KOPT-K1 (cell line): ENCODE measurements around the gene BRD1.

Source experiments
- H3K27ac ChIP-seq: fragments of 200-600 bp; sonication (generic); 2 replicates; pipeline ENCODE4 v1.5.1; 2016; ENCODE audit warnings: antibody characterized with exemption, mild to moderate bottlenecking, low read depth, low read length; ENCODE audit not compliant: poor library complexity, severe bottlenecking
- H3K36me3 ChIP-seq: fragments of 200-600 bp; sonication (generic); 2 replicates; pipeline ENCODE4 v1.5.1; 2017; ENCODE audit warnings: antibody characterized with exemption, mild to moderate bottlenecking, low read length, moderate library complexity; ENCODE audit not compliant: insufficient read depth
- H3K9me3 ChIP-seq: fragments of 200-600 bp; sonication (generic); 2 replicates; pipeline ENCODE4 v1.5.1; 2017; ENCODE audit warnings: antibody characterized with exemption, low read length, mild to moderate bottlenecking; ENCODE audit not compliant: insufficient read depth, poor library complexity, severe bottlenecking

Gene BRD1

DNA sequence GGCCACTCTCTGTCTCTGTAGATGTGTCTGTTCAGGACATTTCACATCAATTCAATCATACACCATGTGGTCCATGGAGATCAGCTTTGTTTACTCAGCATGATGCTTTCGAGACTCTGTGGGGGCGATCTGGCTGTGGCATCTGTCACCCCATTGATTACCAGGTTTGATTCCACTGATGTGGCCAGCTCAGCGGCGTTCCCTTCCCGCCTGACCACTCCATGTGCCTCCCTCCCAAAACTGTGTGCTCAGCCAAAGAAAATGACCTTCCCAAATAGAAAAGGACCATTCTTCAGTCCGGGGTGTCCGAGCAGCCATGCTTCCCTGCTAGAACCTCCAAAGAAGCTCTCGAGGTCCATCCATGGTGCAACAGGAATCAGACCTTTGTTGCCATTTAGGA lies 89.1 kb downstream of the BRD1 start:
- H3K36me3 ChIP-seq: no peaks in the 10 kb centered on the region
- peaks cover 42% of the 10 kb centered on the region for H3K9me3 ChIP-seq

GRCh38 chr22:49738006-49738405 lies 89.7 kb downstream of the BRD1 start:
- Histone ChIP-seq H3K9me3 (peaks cover 42% of the 10 kb centered on the region), H3K27ac (no peak overlapping the region), H3K36me3 (no peaks in the 10 kb centered on the region)

More for the DNA sequence above, 89.1 kb downstream of the BRD1 start:
- no peak overlapping the region for H3K27ac ChIP-seq

- H3K9me3 ChIP-seq: peaks cover 44% of the 10 kb centered on the region
- no peaks in the 10 kb centered on the region for H3K36me3 ChIP-seq
- no peak overlapping the region for H3K27ac ChIP-seq
Measured at GRCh38 chr22:49737101-49737551, 90.5 kb downstream of the BRD1 start.

- Histone ChIP-seq H3K36me3 (no peaks in the 10 kb centered on the region), H3K27ac (no peak overlapping the region), H3K9me3 (peaks cover 48% of the 10 kb centered on the region)
Measured at GRCh38 chr22:49736538-49736937, 91.1 kb downstream of the BRD1 start.

- Histone ChIP-seq H3K27ac (no peak overlapping the region), H3K9me3 (peaks cover 45% of the 10 kb centered on the region), H3K36me3 (no peaks in the 10 kb centered on the region)
Measured at GRCh38 chr22:49735901-49736421, 91.7 kb downstream of the BRD1 start.

DNA sequence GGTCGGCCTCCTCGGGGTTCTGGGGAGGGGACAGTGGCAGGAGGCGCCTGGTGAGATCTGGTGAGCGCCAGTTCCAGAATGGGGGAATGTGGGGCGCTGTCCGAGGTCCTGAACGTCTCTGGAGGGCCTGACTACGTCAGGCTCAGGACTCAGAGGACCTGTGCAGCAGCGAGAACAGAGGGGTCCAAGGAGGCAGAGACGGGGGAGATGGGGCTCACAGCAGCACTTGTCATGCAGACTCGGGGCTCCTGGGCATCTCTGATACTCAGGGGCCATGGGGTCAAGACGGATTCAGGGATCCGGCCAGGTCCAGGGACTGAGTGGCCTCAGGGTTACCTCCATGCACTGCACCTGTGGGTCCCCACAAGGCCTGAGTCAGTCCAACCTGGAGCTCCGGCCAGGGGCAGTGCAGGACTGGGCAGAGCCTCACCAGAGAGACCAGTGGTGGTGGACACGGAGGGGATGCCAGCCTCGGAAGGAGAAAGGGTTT lies 92.2 kb downstream of the BRD1 start:
- no peaks in the 10 kb centered on the region for H3K36me3 ChIP-seq
- peaks cover 40% of the 10 kb centered on the region for H3K9me3 ChIP-seq
- no peak overlapping the region for H3K27ac ChIP-seq

DNA sequence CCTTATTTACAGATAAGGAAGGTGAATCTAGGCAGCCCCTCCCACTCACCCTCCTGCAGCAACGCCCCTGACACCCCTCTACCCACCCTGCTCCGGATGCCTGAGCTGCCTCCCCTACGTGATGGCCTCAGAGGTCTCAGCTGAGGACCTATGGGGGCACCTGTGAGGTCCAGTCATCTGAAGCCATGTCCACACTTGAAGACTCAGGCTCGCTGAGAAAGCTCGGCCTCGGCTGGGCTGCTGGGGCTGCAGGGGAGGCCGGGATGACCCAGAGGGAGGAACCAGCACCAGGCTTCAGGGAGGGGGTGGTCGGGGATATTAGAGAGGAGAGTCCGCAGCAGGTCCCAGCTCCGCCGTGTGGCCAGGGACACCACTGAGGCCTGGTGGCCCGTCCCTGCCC lies 92.8 kb downstream of the BRD1 start:
- no peak overlapping the region for H3K27ac ChIP-seq
- H3K9me3 ChIP-seq: peaks cover 34% of the 10 kb centered on the region
- H3K36me3 ChIP-seq: no peaks in the 10 kb centered on the region

DNA sequence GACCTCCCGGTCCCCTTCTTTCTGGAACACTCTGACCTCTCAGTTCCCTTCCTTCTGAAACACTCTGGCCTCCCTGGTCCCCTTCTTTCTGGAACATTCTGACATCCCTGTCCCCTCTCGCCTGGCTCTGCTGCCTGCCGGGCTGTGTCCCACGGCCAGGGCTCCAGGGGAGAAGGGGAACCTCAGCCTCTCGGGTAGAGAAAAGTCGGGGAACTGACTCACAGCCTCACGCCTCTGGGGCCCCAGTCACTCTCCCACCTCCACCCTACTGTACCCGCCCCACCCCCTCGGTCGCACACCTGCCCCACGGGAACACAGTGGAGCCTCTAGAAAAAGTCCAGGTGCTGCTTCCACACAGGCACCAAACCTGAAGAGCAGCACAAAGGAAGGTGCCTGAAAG lies 93.3 kb downstream of the BRD1 start:
- Histone ChIP-seq H3K9me3 (peaks cover 29% of the 10 kb centered on the region), H3K36me3 (no peaks in the 10 kb centered on the region), H3K27ac (no peak overlapping the region)

DNA sequence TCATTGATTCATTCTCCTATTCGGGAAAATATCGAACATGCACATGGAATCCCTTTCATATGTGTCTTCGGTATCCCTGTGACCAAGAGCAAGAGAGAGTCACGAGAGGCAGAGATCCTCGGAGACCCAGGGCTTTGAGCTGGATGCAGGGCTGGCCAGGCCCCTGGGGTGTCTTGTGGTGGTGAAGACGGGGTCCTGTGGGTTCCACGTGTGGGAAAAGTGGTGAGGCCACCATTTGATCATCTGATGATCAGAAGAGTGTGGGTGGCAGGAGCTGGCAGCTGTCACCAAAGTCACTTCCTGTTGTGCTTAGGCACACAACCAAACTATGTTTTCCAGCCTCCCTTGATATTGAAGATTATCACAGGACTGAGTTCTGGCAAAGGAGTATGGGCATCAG lies 94.0 kb downstream of the BRD1 start:
- H3K9me3 ChIP-seq: peaks cover 22% of the 10 kb centered on the region

DNA sequence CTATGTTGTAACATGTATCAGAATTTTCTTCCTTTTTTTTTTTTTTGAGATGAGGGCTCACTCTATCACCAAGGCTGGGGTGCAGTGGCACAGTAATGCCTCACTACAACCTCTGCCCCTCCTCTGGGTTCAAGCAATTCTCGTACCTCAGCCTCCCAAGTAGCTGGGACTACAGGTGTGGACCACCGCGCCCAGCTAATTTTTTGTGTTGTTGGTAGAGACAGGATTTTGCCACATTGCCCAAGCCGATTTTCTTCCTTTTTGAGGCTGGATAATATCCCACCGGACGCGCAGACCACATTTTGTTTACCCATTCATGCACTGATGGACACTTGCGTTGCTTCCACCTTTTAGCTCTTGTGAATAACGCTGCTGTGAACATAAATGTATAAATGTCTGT lies 97.0 kb downstream of the BRD1 start:
- H3K27ac ChIP-seq: no peak overlapping the region
- no peaks in the 10 kb centered on the region for H3K36me3 ChIP-seq
- H3K9me3 ChIP-seq: peaks cover 6% of the 10 kb centered on the region

More for the DNA sequence above, 94.0 kb downstream of the BRD1 start:
- Histone ChIP-seq H3K27ac (no peak overlapping the region), H3K36me3 (no peaks in the 10 kb centered on the region)

- Histone ChIP-seq H3K9me3 (peaks cover 6% of the 10 kb centered on the region), H3K36me3 (no peaks in the 10 kb centered on the region), H3K27ac (no peak overlapping the region)
Measured at GRCh38 chr22:49728570-49729271, 99.0 kb downstream of the BRD1 start.

- Histone ChIP-seq H3K36me3 (no peaks in the 10 kb centered on the region), H3K9me3 (peaks cover 6% of the 10 kb centered on the region)
Measured at GRCh38 chr22:49727881-49728569, 99.6 kb downstream of the BRD1 start.

DNA sequence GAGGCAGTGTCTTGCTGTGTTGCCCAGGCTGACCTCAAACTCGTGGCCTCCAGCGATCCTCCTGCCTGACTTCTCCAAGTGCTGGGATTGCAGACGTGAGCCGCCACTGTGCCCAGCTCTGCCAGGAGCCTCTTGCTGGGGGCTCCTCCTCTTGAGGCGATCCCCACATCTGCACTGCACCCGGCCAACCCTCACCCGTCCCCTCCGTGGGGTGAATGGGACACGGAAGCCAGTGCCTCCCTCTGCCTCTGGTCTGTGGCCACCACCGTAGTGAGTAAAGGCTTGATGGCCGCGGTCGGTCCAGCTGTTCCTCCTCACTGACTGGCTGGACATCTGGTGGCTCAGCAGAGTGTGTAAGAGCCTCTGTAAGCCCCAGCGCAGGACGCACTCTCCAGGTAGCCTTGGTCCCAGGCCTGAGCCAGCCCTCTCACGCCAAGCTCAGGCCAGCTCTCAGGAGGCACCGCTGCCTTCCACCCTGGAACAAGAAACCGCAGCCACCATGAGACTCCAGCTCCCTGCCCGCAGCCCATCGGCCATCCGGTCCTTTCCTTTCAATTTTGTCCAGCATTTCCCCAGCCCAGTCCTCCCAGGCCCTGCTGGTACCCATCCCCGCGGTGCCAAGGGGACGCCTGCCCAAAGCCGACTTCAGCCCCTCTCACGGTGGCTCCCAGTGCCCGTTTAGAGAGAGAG lies 100.3 kb downstream of the BRD1 start:
- Histone ChIP-seq H3K9me3 (peaks cover 6% of the 10 kb centered on the region), H3K27ac (no peak overlapping the region), H3K36me3 (no peaks in the 10 kb centered on the region)

More at GRCh38 chr22:49727881-49728569, 99.6 kb downstream of the BRD1 start:
- H3K27ac ChIP-seq: no peak overlapping the region

DNA sequence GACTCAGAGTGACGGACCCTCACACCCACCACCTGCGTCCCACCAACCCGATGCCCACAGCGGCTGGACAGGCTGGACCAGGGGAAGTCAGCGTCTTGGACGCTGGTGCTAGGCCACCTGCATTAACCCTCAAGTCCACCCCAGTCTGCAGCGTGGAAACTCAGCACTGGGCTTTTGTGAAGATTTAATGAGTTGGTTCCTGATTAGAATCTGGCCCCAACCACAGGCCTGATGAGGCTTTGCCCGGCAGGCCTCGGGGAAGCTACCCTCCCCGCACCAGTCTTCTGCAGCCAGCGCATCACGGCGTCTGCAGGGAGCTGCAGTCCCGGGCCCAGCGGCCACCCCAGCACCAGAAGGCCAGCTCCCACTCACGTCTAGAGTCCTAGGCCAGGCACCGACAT lies 101.0 kb downstream of the BRD1 start:
- no peaks in the 10 kb centered on the region for H3K36me3 ChIP-seq
- H3K9me3 ChIP-seq: peaks cover under 1% of the 10 kb centered on the region
- no peak overlapping the region for H3K27ac ChIP-seq
